NB4 (cell line): ENCODE data around the gene DNALI1.

Experiments
- CTCF ChIP-seq: IDR thresholded peaks from one replicate; pipeline ENCODE4 v1.5.1; 2012; ENCODE audit warnings: low read depth, low read length
- POLR2A ChIP-seq: IDR thresholded peaks from 2 replicates; pipeline ENCODE4 v1.6.1; 2011; ENCODE audit warnings: mild to moderate bottlenecking; ENCODE audit not compliant: insufficient read length; ENCODE audit errors: extremely low read depth

- TF ChIP-seq CTCF = no peak
- TF ChIP-seq POLR2A = no peak
Measured at GRCh38 chr1:37556712-37557196, at the start of gene DNALI1.
